Kidney glomerular epithelial cell (primary cell): ENCODE measurements around the gene CORO2B.

Experiments
- DNase-seq: peaks from one replicate; lab custom pipeline; 2025; lab: John Stamatoyannopoulos, UW

The CORO2B gene

DNA sequence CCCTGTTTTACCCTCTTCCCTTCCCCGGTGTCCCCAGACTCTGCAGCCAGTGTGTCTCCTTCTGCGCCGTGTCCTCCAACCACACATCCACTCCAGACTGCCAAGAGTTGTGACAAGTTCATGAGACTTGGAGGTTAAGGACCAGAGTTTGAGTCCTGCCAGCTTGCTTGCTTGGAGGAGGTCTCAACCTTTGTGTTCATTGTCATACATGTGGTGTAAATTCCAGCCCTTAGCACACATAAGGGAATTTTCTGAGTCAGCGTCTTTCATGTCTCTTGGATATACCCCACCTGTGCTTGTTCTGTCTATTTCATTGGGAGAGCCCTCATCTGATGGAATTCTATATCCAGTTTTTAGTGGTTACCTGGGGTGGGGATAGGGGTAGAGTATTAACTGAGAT lies 13.3 kb downstream of the CORO2B start:
- DNase-seq, result no peak

DNA sequence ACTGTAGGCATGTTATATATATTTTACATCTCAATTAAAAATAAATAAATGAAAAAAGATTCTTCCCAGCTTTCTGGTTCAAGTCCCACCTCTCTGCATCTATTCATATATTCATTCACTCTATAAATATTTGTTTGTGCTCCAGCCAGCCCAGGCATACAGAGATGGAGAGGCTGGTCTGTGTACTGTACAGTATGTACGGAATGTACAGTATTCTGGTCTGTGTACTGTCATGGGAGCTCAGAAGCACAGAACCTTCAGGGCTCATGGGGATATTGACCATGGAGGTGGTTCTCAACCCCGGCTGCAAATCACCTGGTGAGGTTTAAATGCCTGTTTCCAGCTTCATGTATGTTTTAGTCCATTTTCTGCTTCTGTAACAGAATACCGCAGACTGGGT lies 13.8 kb downstream of the CORO2B start:
- DNase-seq, result no peak

GRCh38 chr15:68593341-68593740 lies 14.5 kb downstream of the CORO2B start:
- no peak for DNase-seq

- DNase-seq, result no peak
These were observed 15.2 kb downstream of the CORO2B start for GRCh38 chr15:68593828-68594532.

DNA sequence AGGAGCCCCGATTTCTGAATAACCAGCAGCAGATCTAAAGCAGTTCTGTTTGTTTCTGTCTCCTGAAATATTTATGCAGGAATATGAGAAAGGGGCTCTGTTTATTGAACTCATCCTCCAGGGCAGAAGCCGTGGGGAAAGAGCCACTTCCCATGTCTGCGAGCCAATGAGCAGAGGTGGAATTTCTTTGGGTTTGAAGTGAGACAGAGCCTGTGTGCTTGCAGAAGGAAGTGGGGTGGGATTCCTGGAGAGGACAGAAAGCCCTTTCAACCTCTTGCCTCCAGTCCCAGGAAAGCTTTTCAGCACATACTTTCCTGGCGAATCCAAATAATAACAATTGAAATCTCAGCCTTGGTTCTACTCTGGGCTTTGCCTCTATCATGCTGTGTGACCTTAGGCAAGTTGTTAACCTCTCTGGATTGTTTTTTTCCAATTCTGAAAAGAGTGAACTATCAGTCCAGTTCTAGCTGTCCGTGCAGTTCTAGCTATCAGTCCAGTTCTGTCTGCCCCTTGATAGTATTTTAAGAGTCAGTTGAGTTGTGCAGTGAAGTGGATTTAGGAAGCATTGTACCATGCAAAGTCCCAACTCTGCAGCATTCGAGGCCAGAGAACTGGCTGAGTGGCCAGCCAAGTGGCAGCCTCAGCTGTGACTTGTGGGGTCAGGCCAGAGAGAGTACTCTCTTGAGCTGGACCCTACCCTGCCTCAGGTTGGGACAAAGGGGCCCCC lies 15.9 kb downstream of the CORO2B start:
- DNase-seq, result no peak

- DNase-seq, result no peak
These were observed 16.4 kb downstream of the CORO2B start for GRCh38 chr15:68595260-68595564.

- no peak for DNase-seq
These were observed 17.0 kb downstream of the CORO2B start for GRCh38 chr15:68595761-68596160.

DNA sequence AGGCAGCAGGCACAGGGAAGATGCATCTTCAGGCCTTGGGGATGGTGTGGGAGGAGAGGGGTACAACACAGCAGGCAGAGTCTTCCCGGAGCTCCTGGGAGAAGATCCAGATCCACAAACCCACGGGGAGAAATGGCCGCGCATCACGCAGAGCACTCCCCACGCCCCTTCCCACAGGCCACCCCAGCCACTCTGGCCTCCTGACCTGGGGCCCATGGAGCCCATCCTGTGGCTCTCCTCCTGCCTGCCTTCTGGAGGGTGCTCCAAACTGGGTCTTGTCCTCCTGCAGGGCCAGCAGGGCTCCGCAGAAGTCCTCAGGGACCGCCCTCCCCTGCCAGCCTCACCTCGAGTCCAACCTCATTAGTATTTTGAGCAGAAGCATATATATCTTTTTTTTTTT lies 17.9 kb downstream of the CORO2B start:
- no peak for DNase-seq

DNA sequence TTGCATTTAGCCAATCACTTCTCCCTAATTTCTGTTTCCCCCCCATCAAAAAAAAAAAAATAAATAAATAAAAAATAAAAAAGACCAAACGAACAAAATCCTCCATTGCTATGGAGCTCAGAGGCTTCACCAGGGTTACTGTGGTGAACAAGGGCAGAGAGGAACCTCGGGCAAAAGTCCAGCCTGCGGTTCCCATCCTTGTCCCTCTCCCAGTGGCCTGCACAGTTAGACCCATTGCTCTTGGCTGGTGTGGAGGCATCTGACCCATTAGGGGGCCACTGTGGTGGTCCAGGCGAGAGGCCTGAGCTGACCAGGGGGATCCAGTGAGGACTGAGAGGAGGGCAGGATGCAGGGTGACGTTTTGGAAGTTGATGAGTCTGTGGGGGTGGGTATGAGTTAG lies 18.8 kb downstream of the CORO2B start:
- no peak for DNase-seq

DNA sequence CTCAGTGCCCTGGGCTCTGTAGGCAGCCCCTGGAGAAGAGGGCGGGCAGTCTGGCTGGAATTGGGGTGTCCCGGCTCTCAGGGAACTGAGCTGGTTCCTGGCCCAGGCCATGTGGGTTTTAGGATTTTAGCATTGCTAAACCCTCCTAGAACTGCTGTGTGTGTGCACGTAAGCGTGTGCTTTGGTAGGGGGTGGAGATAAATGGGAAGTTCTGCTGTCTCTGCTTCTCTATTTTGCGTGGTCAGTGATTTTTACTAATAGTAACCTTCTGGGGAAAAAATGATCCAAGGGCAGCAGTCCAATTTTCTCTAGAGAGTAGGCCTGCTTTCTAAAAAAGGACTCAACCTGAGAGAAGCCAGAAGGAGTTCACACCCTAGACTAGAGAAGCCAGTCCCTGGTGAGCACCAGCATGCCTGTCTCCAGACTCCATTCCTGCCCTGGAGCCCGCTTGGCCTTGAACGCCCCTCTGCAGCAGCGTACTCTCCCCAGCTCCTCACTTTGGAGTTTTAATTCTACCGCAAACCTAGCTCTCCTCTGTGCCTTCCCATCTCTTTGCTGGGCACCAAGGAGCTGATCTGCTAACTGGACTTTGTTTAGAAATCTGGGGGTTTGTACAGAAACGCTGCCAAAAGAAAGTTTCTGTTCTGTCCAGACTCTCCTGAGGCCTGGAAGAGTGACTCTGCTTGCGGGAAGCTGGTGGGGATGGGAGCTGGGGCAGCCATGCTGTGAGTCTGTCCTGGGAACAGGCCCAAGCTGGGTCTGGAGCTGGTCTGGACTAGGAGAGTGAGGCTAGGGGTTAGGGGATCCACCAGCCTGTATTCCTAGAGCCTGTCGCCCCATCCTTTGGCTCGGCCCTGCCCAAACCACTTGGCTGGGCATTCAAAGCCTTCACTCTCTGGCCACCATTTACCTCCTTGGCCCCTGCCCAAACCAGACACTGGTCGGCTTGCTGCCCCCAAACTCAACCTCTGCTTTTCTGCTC lies 19.7 kb downstream of the CORO2B start:
- no peak for DNase-seq

DNA sequence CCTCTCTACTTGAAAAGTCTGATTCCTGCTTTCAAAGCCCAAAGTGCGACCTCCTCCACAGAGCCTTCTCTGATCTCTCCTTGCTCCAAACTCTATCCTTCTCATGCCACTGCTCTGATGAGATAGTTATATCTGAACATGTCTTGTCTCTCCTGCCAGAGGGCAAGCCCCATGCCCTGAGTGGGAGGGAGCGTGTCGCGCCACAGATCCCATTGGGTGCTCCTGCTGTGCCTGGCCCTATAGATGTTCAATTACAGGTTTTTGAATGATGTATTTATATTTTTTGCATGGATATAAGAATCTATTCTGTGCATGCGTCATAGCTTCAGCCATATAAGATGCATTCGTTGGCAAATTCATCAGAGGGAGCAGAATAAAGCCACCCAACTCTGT lies 20.4 kb downstream of the CORO2B start:
- no peak for DNase-seq

DNA sequence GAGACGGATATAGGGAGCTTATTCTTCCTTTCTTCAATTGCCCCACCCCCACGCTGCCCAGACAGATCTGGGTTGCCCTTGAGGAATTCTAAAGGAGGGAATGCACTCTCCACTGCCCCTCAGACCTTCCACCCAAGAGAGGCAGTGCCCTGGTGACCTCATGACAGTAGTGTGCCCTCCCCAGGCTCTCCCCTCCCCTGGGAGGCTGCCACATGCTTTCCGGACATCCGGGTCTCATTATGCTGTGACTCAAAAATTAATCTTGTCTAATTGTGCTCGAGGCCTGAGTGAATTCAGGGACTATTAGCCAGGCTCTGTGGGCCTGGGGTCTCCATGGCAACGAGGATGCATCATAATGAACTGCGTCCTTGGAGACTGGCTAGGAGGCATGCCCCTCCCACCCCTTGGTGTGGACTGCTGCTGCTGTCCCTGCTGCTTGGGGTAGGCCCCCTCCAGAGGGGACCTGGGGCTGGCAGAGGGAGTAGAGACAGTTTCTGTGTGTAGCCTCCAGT lies 20.8 kb downstream of the CORO2B start:
- DNase-seq, result peak; percentile 26

DNA sequence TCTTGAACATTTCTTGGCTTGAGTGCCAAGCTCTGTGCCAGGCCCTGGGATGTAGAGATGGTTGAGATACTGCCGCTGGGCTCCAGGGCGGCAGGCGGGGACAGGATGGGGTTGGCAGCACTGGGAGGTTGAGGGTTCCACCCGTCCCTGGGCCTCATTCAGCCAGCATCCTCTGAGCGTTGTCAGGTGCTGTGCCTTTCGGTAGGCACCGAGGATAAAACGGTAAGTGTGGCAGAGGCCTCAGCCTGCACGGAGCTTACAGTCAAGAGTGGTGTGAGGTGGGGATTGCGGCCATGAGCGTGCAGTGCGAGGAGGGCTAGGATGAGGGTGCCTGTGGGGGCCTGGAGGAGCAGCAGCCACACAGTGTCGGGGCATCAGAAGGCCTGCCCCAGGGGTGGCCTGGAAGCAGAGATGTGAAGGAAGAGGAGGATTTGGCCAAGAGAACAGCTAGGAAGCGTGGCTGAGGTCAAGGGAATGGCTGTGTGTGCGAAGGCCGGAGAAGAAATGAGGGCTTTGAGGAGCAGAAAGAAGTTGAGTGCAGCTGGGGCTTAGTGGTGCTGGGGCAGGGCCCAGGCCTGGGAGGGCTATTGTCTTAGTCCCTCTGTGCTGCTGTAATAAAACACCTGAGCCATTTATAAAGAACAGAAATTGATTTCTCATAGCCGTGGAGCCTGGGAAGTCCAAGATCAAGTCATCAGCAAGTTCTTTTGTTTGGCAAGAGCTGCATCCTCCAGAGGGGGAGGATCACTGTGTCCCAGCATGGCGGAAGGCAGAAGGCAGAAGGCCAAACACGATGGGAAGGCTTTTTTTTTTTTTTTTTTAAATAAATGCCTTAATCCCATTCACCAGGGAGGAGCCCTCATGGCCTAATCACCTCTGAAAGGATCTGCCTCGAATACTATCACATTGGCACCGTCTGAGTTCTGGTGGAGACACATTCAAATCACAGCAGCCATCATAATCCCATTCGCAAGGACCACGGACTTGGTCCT lies 22.7 kb downstream of the CORO2B start:
- no peak for DNase-seq

GRCh38 chr15:68602459-68603215 lies 23.8 kb downstream of the CORO2B start:
- no peak for DNase-seq

- DNase-seq, result no peak
These were observed 24.4 kb downstream of the CORO2B start for GRCh38 chr15:68603216-68603595.

GRCh38 chr15:68603951-68604350 lies 25.2 kb downstream of the CORO2B start:
- no peak for DNase-seq

DNA sequence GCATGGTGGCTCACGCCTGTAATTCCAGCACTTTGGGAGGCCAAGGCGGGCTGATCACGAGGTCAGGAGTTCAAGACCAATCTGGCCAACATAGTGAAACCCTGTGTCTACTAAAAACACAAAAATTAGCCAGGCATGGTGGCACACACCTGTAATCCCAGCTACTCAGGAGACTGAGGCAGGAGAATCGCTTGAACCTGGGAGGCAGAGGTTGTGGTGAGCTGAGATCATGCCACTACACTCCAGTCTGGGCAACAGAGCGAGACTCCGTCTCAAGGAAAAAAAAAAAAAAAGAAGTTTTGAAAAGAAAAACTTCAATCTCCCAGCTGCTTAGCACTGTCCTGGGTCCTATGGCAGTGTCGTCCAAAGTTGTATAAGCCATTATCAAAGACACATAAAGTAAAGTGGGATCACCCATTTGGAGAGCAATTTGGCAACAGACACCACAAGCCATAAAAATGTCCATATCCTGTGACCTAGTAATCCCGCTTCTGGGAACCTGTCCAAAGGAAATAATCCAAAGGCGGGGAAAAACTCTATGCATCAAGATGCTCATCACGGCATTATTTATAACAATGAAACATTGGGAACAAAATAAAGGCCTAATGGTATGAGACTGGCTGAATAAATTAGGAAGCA lies 26.2 kb downstream of the CORO2B start:
- peak; percentile 32 for DNase-seq

DNA sequence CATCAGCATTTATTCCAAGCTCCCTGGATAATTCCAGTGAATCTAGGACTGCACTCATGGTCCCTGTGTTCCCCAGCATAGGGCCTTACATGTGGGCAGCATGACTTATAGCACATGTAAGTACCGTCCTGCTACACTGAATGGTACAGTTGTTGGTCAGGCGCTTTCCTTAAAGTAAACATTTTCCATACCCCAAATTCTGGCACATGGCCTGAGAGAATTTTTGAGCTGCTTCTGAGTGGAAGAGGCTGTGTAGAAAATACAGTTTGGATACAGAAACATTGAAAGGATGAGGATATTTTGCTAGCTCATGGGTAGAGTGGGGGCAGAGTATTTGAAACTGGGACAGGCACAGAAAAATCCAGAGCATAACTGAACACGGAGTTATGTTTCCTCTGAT lies 27.6 kb downstream of the CORO2B start:
- DNase-seq, result no peak

- DNase-seq, result no peak
These were observed 29.5 kb downstream of the CORO2B start for GRCh38 chr15:68608206-68608843.

- DNase-seq, result no peak
These were observed 30.0 kb downstream of the CORO2B start for GRCh38 chr15:68608844-68609232.
